ENCODE results near the gene RPS10.

Gene RPS10

DNA sequence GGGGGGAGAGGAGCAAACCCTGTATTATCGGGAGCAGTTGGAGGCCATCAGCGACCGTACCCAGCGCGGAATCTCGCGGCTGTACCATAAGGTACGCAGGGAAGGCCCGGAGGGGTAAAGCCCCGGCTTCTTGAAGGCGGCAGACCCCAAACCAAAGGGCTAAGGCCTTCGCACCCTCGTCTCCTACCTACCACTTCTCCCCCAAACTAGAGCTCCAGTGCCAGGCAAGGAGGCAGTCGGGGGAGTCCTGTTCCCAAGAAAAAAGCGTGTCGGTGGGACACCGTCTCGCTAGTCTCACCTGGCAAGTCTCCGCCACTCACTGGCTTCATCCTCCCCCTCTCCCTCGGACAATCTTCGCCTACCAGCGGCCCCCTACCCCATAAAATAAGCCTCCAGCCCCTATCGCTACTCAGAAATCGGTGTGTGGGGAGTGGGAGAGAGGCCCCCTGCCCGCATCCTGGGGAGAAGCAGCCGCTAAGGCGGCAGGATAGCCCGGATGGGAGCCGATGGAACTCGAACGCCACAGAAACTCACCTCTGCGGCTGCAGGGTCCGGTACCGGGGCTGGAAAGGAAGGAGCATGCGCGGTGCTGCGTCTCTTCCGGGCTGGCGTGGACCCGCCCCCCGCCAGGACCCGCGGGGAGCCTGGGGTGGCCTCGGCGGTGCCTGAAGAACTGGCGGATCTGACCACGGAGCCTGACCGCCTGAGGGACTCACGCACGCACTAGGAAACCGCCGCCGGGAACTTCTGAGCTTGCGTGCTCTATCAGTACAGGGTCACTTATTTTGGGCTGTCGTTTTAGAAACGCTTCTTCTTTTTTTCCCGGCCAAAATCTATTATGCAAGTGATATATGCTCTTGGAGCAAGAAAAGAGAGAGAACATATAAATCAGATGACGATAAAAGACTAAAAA is at the start of gene RPS10:
Gene RPS10 (minus strand): TSS at position 572 of the 913 bp plus-strand sequence. CDS start 848 bp downstream, outside the sequence.
- peak; percentile 95 for DNase-seq

DNA sequence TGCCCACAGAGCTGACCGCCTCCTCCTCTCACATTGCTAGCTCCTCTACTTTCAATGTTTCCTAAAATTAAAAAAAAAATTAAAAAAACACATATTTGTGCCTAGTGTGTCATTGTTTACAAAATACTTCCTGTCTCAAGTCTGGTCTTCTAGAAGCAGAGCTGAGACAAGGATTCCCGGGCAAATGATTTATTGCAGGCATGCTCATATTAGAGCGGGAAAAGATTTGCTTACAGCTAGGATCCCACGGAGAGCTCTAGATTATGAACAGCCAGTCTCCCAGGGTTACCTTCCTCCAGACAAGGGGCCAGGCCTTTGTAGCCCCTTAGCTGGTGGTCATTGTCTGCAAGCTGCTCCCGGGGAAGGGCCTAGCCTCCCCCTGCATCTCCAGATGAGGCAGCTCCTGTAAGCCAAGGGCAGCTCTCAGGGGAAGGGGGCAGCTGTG is 49.4 kb upstream of the RPS10 start:
- no peak for DNase-seq

DNA sequence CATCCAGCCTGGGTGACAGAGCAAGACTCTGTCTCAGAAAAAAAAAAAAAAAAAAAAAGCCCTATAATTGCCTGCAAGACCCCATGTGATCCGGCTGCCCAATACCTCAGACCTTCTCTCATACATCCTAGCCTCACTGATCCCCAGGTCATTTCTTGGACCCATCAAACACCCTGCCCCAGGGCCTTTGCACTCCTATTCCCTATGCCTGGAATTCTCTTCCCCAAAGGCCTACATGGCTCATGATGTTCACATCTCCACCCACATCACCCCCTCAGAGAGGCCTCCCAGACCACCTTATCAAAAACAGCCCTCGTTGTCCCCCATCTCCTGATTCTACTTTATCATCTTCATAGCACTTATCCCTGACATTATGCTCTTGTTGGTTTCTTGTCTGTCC is 48.9 kb upstream of the RPS10 start:
- no peak for DNase-seq

DNA sequence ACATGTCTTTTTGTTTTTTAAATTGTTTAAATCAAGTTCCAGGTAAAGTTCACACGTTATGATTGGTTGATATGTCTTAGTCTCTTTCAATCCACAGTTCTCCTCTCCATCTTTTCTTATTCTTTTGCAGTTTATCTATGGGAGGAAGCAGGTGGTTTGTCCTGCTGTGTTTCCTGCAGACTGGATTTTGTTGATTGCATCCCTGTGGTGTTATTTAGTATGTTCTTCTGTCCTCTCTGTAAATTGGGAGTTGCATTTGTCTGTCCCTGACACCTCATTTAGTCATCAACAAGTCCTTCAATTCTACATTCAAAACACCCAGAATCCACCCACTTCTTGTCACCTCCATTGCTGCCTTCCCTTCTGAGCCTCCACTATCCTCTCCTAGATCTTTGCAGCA is 48.1 kb upstream of the RPS10 start:
- no peak for DNase-seq

DNA sequence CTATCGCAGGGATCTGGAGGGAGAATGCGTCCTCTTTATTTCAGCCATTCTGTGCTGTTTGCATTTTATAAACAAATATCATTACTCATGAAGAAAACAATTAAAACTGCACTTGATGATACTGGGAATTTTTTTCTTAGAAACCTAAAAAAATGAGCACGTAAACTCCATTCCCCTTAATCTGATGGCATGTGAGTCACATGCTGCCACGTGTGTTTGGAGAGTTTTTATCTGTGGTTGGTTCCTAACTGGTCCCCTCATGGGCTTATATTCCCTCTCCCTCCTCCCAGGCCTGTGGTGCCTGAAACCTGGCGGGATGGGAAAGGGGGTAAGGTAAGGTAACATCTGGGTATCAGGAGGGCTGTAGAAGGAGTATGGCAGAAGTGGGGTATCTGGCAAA is 46.6 kb upstream of the RPS10 start:
- no peak for DNase-seq

DNA sequence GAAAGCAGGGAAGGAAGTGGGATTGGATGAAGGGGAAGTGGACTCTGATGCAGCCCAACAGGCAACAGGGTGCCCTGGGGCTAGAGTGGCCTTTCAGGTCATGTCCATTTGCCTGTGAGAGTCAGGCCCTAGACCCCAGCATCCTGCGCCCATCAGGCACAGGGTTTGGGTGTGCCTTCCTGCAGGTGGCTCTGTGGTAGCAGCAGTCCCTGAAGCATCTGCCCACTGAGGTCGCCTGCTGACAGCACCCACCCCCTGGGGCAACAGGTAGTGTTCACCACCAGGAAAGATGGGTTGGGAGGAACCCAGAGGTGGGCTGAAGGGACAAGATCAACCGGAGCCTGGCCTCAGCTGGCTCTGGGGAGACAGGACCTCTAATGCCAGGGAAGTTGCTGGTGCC is 43.6 kb upstream of the RPS10 start:
- no peak for DNase-seq

DNA sequence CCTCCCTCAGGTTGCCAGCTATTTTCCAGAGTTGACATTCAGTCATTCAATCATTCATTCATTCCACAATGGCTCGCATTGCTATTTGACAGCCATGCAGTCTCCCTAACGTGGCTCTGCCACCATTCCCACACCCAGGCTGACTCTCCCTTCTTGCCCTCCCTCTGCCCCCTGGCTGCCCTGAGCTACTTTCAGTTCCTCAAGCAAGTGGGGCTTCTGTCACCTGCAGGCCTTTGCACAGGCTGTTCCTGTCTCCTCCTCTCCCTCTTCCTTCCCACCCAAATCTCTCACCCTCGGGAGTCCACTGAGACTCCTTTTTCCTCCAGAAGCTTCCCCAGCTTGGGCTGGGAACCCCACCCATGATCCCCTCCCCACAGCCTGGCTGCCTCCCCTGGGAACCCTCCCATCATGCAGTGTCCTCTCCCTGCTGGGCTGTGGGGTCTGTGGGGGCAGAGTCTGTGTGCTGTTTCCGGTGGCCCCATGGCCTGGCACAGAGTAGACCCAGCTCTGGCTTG is 42.6 kb upstream of the RPS10 start:
- DNase-seq, result no peak

DNA sequence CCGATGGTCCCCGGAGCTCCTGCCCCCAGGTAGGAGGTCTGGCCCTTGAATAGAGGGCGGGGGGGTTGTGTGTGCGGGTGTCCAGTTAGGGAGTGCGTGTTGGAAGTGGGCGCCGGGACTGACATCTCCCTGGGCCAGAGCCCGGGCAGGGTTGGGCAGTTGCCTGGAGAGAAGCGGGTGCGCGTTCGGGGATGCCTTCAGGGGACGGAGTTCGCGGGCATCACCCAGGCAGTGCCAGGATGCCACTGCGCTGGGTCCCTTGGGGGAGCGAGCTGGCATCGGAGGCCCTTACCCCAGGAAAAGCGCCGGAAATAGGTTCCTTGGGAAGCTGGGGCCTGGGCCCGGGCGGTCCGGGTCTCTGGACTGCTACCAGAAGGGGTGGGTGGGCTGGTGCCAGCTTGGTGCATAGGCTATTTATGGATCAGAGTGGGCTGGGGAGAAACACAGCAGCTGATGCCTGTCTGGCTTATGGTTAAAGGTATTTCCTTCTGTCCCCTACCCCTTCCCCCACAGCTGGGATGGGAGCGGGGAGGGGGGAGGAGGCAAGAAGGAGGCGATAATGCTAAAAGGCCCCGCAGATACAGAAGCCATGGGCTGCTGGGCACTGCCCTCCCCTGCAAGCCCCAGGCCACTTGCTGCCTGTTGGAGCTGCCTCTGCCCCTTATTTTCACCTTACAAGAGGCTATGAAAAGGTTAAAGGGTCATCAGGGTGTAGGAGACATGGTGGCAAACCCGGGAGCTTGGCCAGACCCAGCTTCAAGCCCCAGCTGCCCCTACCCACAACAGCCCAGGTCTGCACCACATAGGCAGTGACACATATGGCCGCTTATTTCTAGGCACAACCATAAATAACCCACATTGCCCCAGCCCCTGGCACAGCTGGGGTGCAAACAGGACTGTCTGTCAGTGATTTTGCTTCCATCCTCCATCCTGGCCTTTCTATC is 40.6 kb upstream of the RPS10 start:
- DNase-seq, result no peak

DNA sequence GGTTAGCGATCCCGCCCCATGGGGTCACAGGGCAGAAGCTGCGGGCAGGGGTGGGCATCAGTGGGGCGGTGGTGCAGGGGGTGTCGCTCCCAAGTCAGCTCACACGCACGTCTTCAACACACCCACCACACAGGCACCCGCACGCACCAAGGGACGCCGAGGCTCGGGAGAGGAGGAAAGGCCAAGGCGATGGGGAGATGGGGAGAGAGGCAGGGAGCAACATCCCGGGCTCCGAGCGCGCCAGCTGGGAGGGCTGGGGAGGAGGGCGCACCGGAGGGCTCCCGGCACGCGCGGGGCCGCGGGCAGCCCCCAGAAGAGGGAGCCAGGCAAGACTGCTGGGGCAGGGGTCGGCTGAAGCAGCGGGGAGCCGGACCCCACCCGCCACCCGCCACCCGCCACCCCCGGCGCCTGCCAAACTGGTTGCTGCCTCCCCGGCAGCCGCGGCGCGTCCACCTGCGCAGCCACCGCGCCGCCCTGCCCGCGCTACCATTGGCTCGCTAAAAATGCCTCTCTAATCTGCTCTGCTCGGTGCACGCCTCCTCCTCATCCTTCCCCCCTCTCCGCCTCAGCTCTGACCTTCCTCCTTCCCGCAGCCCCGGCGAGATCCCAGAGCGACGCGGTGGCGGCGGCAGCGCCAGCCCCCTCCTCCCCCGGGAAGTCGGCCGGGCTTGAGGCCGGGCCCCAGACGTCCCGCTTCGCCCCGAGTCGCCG is 39.8 kb upstream of the RPS10 start, which contains the start of gene PACSIN1:
Gene PACSIN1 (plus strand): TSS at position 546 of the 711 bp plus-strand sequence. CDS start 60,230 bp downstream, outside the sequence.
- no peak for DNase-seq

DNA sequence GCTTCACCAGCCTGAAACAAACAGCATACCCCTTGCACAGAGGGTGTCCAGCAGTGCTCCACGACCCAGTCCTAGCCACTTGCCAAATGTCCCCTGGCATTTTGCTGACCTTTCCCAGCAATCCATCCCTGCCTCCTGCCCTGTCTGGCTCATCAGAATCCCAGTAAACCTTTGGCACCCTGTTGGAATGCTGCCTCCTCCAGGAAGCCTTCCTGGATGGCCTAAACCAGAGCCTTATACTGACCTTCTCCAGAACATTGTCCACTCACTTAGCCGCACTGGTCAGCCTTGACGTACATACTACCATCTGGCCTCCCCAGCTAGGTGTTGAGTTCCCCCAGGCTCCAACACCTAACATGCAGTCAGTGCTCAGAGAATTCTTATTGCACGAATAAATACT is 38.0 kb upstream of the RPS10 start:
- no peak for DNase-seq

DNA sequence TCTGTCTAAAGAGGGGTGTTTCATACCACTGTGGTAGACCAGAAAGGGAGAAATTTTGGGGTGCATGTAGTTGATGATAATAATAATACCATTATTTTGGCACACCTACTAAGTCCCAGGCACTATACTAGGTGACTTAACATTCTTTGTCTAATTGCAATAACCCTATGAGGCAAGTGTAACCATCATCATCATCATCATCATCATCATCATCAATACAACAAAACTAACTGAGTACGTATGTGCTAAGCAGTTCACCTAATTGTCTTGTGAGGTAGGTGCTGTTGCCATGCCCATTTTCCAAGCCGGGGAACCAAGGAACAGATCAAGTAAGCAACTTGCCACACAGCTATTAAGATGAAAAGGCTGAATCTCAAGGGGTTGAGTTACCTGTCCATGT is 37.4 kb upstream of the RPS10 start:
- DNase-seq, result no peak

DNA sequence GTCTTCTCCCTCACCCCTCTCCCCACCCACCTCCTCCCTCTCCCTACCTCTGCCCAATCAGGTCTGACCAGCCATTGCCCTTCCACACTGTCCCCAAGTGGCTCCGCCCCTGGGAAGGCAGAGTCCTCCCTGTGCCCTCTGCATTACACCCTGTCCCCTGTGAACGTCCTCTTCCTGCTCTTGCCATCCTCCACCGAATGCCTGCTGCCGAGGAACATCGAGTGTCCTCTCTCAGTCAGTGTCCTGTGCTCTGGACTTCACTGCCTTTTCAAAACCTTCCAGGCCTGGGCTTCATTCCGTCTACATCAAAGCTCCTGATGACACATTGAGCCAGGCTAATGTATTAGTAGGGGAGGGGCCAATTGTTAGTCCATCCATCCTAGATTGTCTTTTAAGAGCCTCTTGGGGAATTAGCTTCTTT is 36.7 kb upstream of the RPS10 start:
- DNase-seq, result no peak

DNA sequence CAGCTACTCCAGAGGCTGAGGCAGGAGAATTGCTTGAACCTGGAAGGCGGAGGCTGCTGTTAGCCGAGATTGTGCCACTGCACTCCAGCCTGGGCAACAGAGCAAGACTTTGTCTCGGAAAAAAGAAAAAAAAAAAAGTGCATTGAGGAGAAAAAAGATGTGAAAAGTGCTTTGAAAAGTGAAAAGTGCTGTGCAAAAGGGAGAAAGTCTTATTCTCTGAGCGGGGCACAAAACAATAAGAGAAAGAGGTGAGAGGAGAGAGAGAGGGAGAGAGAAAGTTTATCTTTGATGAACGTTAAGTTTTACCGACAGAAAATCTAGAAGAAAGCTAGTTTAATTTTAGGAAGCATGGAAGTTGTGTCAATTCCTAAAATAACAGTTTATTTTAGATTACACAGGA is 36.1 kb upstream of the RPS10 start:
- DNase-seq, result no peak

DNA sequence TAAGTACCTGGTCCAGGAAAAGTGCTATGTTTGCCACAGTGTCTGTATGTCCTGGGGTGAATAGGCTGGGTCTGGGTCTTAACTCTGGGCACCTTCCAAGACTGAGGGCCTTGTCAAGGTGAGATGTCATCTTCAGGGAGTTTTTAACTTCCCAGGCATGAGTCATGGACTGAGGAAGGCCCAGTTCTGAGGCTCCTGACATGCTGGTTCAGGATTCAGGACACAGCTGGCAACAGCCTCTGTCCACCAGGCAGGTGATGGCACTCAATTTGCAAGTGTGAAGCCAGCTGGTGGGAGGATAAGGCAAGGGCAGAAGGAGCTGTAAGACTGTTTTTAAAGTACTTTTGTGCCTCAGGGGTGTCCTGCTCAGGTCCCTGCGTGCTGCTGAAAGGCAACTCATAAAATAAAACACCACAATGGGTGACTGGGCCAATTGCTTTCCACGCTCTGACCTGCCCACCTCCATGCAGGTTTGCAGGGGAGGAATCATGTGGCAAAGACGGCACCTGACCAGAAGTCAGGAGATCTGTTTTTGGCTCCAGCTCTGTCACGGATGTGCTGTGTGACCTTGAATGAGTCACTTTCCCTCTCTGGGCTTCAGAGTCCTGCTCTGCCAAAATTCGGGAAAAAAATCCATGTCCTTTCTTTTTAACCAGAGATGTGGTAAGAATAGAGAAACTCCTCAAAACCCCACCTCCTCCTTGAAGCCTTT is 35.1 kb upstream of the RPS10 start:
- DNase-seq, result no peak

DNA sequence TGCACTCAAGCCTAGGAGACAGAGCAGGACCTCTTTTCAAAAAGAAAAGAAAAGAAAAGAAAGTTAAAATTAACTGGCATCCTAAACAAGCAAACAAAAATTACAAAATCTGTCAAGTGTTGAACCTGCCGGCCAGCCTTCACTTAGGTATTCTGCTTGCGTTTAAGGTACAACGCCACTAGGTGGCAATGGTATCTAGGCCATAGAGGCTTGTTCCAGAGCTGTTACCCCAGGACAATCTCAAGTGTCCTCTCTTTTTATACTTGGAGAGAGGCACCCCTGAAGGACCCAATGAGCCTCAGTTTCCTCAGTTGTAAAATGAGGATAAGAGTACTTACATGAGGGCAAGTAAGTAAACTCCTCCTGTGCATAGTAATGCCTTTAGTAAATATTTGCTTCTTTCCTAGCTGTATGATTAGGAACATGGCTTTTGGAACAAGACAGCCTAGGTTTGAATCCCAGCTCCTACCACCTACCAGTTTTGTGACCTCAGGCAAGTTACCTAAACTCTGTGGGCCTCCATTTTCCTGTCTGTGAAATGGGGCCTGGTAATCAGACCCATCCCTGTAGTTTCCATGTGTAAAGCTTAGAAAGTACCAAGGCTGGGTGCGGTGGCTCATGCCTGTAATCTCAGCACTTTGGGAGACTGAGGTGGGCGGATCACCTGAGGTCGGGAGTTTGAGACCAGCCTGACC is 34.2 kb upstream of the RPS10 start:
- DNase-seq, result no peak

DNA sequence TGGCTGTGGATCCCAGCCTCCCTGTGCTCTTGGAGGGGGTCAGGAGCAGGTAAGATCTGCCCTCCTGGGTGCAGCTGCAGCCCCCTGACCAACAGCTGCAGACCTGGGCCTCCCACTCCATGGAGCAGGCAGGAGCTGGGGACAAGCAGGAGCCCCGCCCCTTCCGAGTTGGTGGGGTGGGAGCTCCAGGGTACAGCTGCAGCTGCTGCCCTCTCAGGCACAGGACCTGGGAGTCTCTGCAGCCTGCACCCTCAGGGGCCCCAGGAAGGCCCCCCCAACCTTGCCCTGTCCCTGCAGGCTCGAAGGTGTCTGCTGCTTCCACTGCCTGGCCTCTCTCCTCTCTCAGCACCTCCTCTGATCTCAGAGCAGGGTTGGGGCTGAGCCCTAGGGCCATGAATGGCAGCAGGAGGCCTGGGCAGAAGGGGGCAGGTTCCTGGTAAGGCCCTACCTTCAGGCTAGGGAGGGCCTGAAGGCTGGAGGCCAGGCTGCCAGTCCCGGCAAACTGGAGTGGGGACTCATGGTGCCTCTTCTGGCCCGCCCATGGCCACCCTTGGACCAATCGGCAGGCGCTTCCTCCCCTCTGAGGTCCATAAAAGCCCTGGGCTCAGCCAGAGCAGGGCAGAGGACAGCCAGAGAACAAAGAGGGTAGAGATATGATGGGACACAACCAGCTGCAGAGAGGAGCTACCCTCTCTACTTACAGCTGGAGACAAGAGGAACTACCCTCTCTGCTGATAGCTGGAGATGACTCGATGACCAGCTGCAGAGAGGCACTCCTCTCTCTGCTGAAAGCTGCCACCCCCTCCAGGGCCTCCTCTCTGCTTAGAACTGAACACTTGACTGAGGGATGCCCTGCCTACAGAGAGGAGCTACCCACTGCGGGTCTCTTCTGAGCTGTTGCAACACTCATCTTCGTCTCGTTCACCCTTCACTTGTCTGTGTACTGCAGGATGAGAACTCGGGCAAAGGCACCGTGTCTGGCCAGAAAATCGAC is 32.2 kb upstream of the RPS10 start:
- DNase-seq, result no peak

DNA sequence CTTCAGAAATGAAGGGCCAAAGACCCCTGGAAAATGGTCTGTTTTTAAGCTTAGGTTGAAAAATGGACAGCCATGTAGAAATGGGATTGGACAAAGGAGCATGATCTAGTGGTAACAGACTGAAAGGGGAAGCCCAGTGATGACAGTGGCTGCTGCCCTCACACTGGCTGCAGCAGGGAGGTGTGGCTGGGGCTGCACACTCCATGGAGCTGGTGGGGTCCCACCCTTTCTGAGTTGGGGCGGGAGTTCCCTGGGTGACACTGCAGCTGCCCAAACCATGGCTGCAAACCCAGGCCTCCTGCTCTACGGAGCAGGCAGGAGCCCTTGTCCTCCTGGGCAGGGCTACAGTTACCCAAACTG is 31.5 kb upstream of the RPS10 start:
- DNase-seq, result no peak

DNA sequence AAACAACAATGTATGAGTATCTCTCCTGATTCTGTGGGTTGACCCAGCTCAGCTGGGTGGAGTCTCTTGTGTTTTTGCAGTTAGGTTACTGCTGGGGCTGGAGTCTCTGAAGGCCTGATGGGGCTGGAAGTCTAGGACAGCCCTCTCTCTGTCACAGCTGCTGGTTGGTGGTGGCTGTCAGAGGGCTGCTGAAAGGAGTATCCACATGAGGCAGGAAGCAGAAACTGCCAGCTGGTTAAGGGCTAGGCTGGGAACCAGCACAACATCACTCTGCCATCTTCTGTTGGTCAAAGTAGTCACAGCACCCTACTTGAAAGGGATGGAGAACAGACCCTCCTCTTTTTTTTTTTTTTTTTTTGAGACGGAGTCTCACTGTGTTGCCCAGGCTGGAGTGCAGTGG is 30.0 kb upstream of the RPS10 start:
- no peak for DNase-seq

DNA sequence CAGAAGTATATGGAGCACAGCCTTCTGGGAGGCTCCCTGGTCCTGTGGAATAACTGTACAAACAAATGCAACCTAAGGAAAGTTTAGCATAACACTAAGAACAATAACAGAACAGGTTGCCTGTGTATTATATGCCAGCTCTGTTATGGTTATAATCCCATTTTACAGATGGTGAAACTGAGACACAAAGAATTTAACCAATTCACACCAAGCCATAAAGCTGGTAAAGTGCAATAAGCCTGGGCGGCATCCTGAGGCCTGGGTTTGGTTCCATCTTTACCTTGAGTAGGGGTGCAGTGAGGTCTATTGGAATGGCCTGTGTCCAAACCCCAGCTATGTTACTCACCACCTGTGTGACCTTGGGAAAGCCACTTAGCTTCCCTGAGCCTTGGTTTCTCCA is 25.3 kb upstream of the RPS10 start:
- no peak for DNase-seq

DNA sequence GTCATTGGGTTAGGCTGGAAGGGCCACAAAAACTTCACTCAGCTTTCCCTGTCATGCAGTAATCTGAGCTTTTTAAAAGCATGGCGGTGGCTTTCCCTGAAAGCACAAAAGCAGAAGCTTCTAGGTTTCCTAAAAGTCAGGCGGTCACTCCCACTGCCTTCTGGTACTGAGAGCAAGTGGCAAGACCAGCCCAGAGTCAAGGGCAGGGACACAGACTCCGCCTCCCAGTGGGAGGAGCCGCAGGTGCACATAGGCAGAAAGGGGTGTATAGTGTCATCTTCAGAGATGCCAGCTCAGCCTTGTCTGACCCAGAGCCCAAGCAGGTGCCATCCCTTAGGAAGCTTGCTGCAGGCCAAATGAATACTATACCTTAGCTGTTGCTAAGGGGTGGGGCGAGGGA is 22.0 kb upstream of the RPS10 start:
- no peak for DNase-seq
